ENCODE measurements around the gene PPP5C. TPM values are rescaled to one million over a fixed set of nuclear protein-coding genes. Genes with fewer than 3 reads are reported as not detected.

The PPP5C gene
- polyA plus RNA-seq, 1 donor: 73.4 TPM

GRCh38 chr19:46337487-46337886 lies 9.4 kb upstream of the PPP5C start:
- DNase-seq: no peak

- DNase-seq: no peak
Observed at GRCh38 chr19:46339446-46339845, 7.4 kb upstream of the PPP5C start.

GRCh38 chr19:46340051-46340659 lies 6.7 kb upstream of the PPP5C start:
- no peak for DNase-seq

GRCh38 chr19:46341937-46342336 lies 5.0 kb upstream of the PPP5C start:
- DNase-seq: no peak

GRCh38 chr19:46344363-46344762 lies 2.5 kb upstream of the PPP5C start:
- DNase-seq: no peak

GRCh38 chr19:46345157-46345556 lies 1.7 kb upstream of the PPP5C start:
- no peak for DNase-seq

- DNase-seq: no peak
Observed at GRCh38 chr19:46347572-46347883, 641 bp downstream of the PPP5C start.

GRCh38 chr19:46347985-46348384 lies 1.1 kb downstream of the PPP5C start:
- no peak for DNase-seq

GRCh38 chr19:46349311-46349993 lies 2.6 kb downstream of the PPP5C start:
- no peak for DNase-seq

- no peak for DNase-seq
Observed at GRCh38 chr19:46350029-46350757, 3.3 kb downstream of the PPP5C start.

GRCh38 chr19:46350758-46351159 lies 3.9 kb downstream of the PPP5C start:
- DNase-seq: no peak

- DNase-seq: no peak
Observed at GRCh38 chr19:46351241-46352041, 4.6 kb downstream of the PPP5C start.

GRCh38 chr19:46353730-46354528 lies 7.0 kb downstream of the PPP5C start:
- no peak for DNase-seq

- no peak for DNase-seq
Observed at GRCh38 chr19:46355234-46356148, 8.6 kb downstream of the PPP5C start.

GRCh38 chr19:46356149-46357055 lies 9.5 kb downstream of the PPP5C start:
- DNase-seq: no peak

- no peak for DNase-seq
Observed at GRCh38 chr19:46357846-46358583, 11.1 kb downstream of the PPP5C start.

GRCh38 chr19:46361915-46362314 lies 15.0 kb downstream of the PPP5C start:
- no peak for DNase-seq

- no peak for DNase-seq
Observed at GRCh38 chr19:46364359-46364758, 17.5 kb downstream of the PPP5C start.

GRCh38 chr19:46365561-46365960 lies 18.7 kb downstream of the PPP5C start:
- no peak for DNase-seq

All from hindlimb muscle (tissue), 1 donor.